Tibial nerve (tissue), 4 donors: ENCODE data around the gene INSM1. TPM values are rescaled to one million over a fixed set of nuclear protein-coding genes. Genes with fewer than 3 reads are reported as not detected.

Source experiments
- DNase-seq, 2 donors: peaks; one replicate each; pipeline ENCODE4 v3.0.0-alpha.2; 2019; ENCODE audit warnings: low spot score in 2 of 2
- H3K27ac ChIP-seq, 4 donors: fragments of 200-600 bp; sonication (generic) in 3 of 4; one replicate each; pipeline ENCODE4 v1.5.1; 2017 to 2019; ENCODE audit warnings: mild to moderate bottlenecking in 1 of 4
- H3K27me3 ChIP-seq, 2 donors: fragments of 200-600 bp; sonication (generic) in 1 of 2; one replicate each; pipeline versions ENCODE4 v1.5.1 to v1.6.0; 2017 to 2019
- H3K36me3 ChIP-seq, 3 donors: fragments of 200-600 bp; sonication (generic); one replicate each; pipeline ENCODE4 v1.5.1; 2018 to 2019
- H3K4me1 ChIP-seq, 4 donors: fragments of 200-600 bp; sonication (generic) in 3 of 4; one replicate each; pipeline ENCODE4 v1.5.1; 2017 to 2019
- H3K4me3 ChIP-seq, 4 donors: fragments of 200-600 bp; sonication (generic) in 3 of 4; one replicate each; pipeline ENCODE4 v1.5.1; 2017 to 2019; ENCODE audit warnings: mild to moderate bottlenecking in 1 of 4, moderate library complexity in 1 of 4
- H3K9me3 ChIP-seq, 4 donors: fragments of 200-600 bp; sonication (generic) in 3 of 4; one replicate each; pipeline ENCODE4 v1.5.1; 2017 to 2019
- CTCF ChIP-seq, 5 experiments: fragments of 200-600 bp in 3 of 5; fragments of 450-650 bp in 2 of 5; sonication (generic) in 3 of 5; IDR thresholded peaks; one replicate each; pipeline ENCODE4 v1.5.1; 2016 to 2019; ENCODE audit warnings: antibody characterized with exemption in 5 of 5, mild to moderate bottlenecking in 3 of 5, moderate library complexity in 2 of 5
- EP300 ChIP-seq, 2 donors: sonication (generic); formaldehyde crosslinking; IDR thresholded peaks; one replicate each; pipeline ENCODE4 v1.6.1; 2017; ENCODE audit warnings: antibody characterized with exemption in 2 of 2, mild to moderate bottlenecking in 1 of 2
- POLR2A ChIP-seq, 2 donors: fragments of 450-650 bp; IDR thresholded peaks; one replicate each; pipeline ENCODE4 v1.6.1; 2017; ENCODE audit warnings: antibody characterized with exemption in 2 of 2, mild to moderate bottlenecking in 2 of 2, moderate library complexity in 2 of 2
- WGBS, 2 donors: methylation state at CpG; one replicate each; pipeline ENCODE4 v1.1.5; 2018; 5-methylcytosine and 5-hydroxymethylcytosine counted together
- total RNA-seq, 4 donors: library from RNA; depleted of rRNA; stranded (reverse); fragments of >200 nt; gene quantifications; one replicate each; pipeline ENCODE4 v1.1.0, GENCODE V29; 2016

INSM1 gene
- total RNA-seq, 4 donors from 2014 or later = not detected

- peaks cover 3 to 48% of the 10 kb centered on the region in 2 donors for H3K27me3 ChIP-seq
- WGBS, 2 donors = 82 to 86% methylated on average over 6 of the region's 6 CpGs
- H3K36me3 ChIP-seq = no peaks in the 10 kb centered on the region
- H3K4me1 ChIP-seq = peaks cover 0 to 24% (median 8%) of the 10 kb centered on the region in 4 donors
- TF ChIP-seq CTCF (IDR thresholded peaks at IDR 0.05) (no peak), EP300 (IDR thresholded peaks at IDR 0.05) (no peak), POLR2A (IDR thresholded peaks at IDR 0.05) (no peak)
- H3K4me3 ChIP-seq = no peak overlapping the region
- H3K9me3 ChIP-seq = no peaks in the 10 kb centered on the region
- H3K27ac ChIP-seq = no peak overlapping the region
- no peak for DNase-seq
Measured at GRCh38 chr20:20359628-20360027, 8.3 kb upstream of the INSM1 start.

GRCh38 chr20:20360464-20360863 lies 7.4 kb upstream of the INSM1 start:
- no peak overlapping the region for H3K27ac ChIP-seq
- WGBS, 2 donors = 3 to 4% methylated on average over 6 of the region's 6 CpGs
- DNase-seq = peak in 1 of 2 donors; percentile 47
- H3K27me3 ChIP-seq = peaks cover 3 to 57% of the 10 kb centered on the region in 2 donors
- no peaks in the 10 kb centered on the region for H3K36me3 ChIP-seq
- H3K9me3 ChIP-seq = no peaks in the 10 kb centered on the region
- no peak overlapping the region for H3K4me3 ChIP-seq
- peaks cover 0 to 26% (median 8%) of the 10 kb centered on the region in 4 donors for H3K4me1 ChIP-seq
- no peak for TF ChIP-seq EP300 (IDR thresholded peaks at IDR 0.05)
- TF ChIP-seq CTCF (IDR thresholded peaks at IDR 0.05) = peak; percentile 56 to 81 (median 74)

- peaks cover 0 to 49% (median 16%) of the 10 kb centered on the region in 4 donors for H3K4me1 ChIP-seq
- no peak for DNase-seq
- H3K27me3 ChIP-seq = peaks cover 3 to 79% of the 10 kb centered on the region in 2 donors
- H3K27ac ChIP-seq = no peak overlapping the region
- WGBS, 2 donors = 2 to 5% methylated on average over 17 of the region's 17 CpGs
- TF ChIP-seq CTCF (IDR thresholded peaks at IDR 0.05) (no peak), EP300 (IDR thresholded peaks at IDR 0.05) (no peak), POLR2A (IDR thresholded peaks at IDR 0.05) (no peak)
- H3K36me3 ChIP-seq = no peaks in the 10 kb centered on the region
- no peaks in the 10 kb centered on the region for H3K9me3 ChIP-seq
- no peak overlapping the region for H3K4me3 ChIP-seq
Measured at GRCh38 chr20:20362774-20363433, 5.0 kb upstream of the INSM1 start.

- TF ChIP-seq POLR2A (IDR thresholded peaks at IDR 0.05) (no peak), EP300 (IDR thresholded peaks at IDR 0.05) (no peak), CTCF (IDR thresholded peaks at IDR 0.05) (no peak)
- Histone ChIP-seq H3K4me3 (peak overlapping the region in 1 of 4 donors; percentile 16), H3K27me3 (peaks cover 3 to 76% of the 10 kb centered on the region in 2 donors), H3K36me3 (no peaks in the 10 kb centered on the region), H3K27ac (no peak overlapping the region), H3K9me3 (no peaks in the 10 kb centered on the region), H3K4me1 (peaks cover 0 to 51% (median 16%) of the 10 kb centered on the region in 4 donors)
- 4 to 7% methylated on average over 15 of the region's 15 CpGs for WGBS, 2 donors
- DNase-seq = no peak
Measured at GRCh38 chr20:20363434-20363798, 4.5 kb upstream of the INSM1 start.

- peaks cover 0 to 55% (median 18%) of the 10 kb centered on the region in 4 donors for H3K4me1 ChIP-seq
- TF ChIP-seq POLR2A (IDR thresholded peaks at IDR 0.05) = no peak
- no peak for TF ChIP-seq EP300 (IDR thresholded peaks at IDR 0.05)
- no peak for TF ChIP-seq CTCF (IDR thresholded peaks at IDR 0.05)
- no peak for DNase-seq
- no peaks in the 10 kb centered on the region for H3K9me3 ChIP-seq
- no peaks in the 10 kb centered on the region for H3K36me3 ChIP-seq
- H3K4me3 ChIP-seq = peak overlapping the region in 1 of 4 donors; percentile 16
- no peak overlapping the region for H3K27ac ChIP-seq
- 1 to 4% methylated on average over 55 to 67 of the region's 70 CpGs for WGBS, 2 donors
- H3K27me3 ChIP-seq = peaks cover 3 to 74% of the 10 kb centered on the region in 2 donors
Measured at GRCh38 chr20:20363799-20364592, 3.9 kb upstream of the INSM1 start.
